ENCODE results near the gene TMED6. TPM values are rescaled to one million over a fixed set of nuclear protein-coding genes. Genes with fewer than 3 reads are reported as not detected.
A peak's percentile ranks its signal among the peaks of the same experiment; 100 is the strongest.

Gene TMED6
- total RNA-seq, 4 donors from 2014 or later: 2.2 TPM; not detected in 3

GRCh38 chr16:69348222-69348621, 3.4 kb downstream of the TMED6 start:
- H3K36me3 ChIP-seq: peaks cover 0 to 52% of the 10 kb centered on the region in 2 donors

GRCh38 chr16:69346683-69347082, 4.9 kb downstream of the TMED6 start:
- no peaks in the 10 kb centered on the region for H3K27me3 ChIP-seq
- H3K9me3 ChIP-seq: no peaks in the 10 kb centered on the region
- TF ChIP-seq CTCF (IDR thresholded peaks at IDR 0.05) (no peak), POLR2AphosphoS5 (IDR thresholded peaks at IDR 0.05) (no peak), EP300 (IDR thresholded peaks at IDR 0.05) (no peak), POLR2A (IDR thresholded peaks at IDR 0.05) (no peak)
- no peak overlapping the region for H3K4me3 ChIP-seq
- no peaks in the 10 kb centered on the region for H3K4me1 ChIP-seq
- H3K27ac ChIP-seq: no peak overlapping the region
- ATAC-seq: no peak
- H3K36me3 ChIP-seq: peaks cover 0 to 42% of the 10 kb centered on the region in 2 donors
- 85 to 86% methylated on average over 4 to 6 of the region's 6 CpGs for WGBS, 2 donors (ENCODE audit: low coverage in 1 of 2)

More at GRCh38 chr16:69348222-69348621, 3.4 kb downstream of the TMED6 start:
- Histone ChIP-seq H3K9me3 (no peaks in the 10 kb centered on the region), H3K4me1 (no peaks in the 10 kb centered on the region), H3K27me3 (no peaks in the 10 kb centered on the region), H3K27ac (no peak overlapping the region), H3K4me3 (no peak overlapping the region)
- TF ChIP-seq POLR2A (IDR thresholded peaks at IDR 0.05) (no peak), POLR2AphosphoS5 (IDR thresholded peaks at IDR 0.05) (no peak), EP300 (IDR thresholded peaks at IDR 0.05) (no peak), CTCF (IDR thresholded peaks at IDR 0.05) (no peak)
- WGBS, 2 donors (ENCODE audit: low coverage in 1 of 2): 63 to 94% methylated on average over 1 to 3 of the region's 6 CpGs
- ATAC-seq: no peak

GRCh38 chr16:69345923-69346322, 5.7 kb downstream of the TMED6 start:
- Histone ChIP-seq H3K27me3 (no peaks in the 10 kb centered on the region), H3K36me3 (peaks cover 0 to 40% of the 10 kb centered on the region in 2 donors), H3K4me1 (peaks cover 0 to 2% (median 0%) of the 10 kb centered on the region in 3 donors), H3K4me3 (no peak overlapping the region), H3K9me3 (no peaks in the 10 kb centered on the region), H3K27ac (no peak overlapping the region)
- ATAC-seq: no peak
- TF ChIP-seq CTCF (IDR thresholded peaks at IDR 0.05) (no peak), EP300 (IDR thresholded peaks at IDR 0.05) (no peak), POLR2AphosphoS5 (IDR thresholded peaks at IDR 0.05) (no peak), POLR2A (IDR thresholded peaks at IDR 0.05) (no peak)
- 67 to 85% methylated on average over 3 to 4 of the region's 4 CpGs for WGBS, 2 donors (ENCODE audit: low coverage in 1 of 2)

GRCh38 chr16:69344171-69344570, 7.4 kb downstream of the TMED6 start:
- Histone ChIP-seq H3K36me3 (peaks cover 0 to 26% of the 10 kb centered on the region in 2 donors), H3K27ac (no peak overlapping the region), H3K9me3 (no peaks in the 10 kb centered on the region), H3K4me3 (no peak overlapping the region), H3K27me3 (no peaks in the 10 kb centered on the region), H3K4me1 (peaks cover 3 to 13% (median 5%) of the 10 kb centered on the region in 3 donors)
- TF ChIP-seq CTCF (IDR thresholded peaks at IDR 0.05) (no peak), POLR2A (IDR thresholded peaks at IDR 0.05) (no peak), POLR2AphosphoS5 (IDR thresholded peaks at IDR 0.05) (no peak), EP300 (IDR thresholded peaks at IDR 0.05) (no peak)
- WGBS, 2 donors (ENCODE audit: low coverage in 1 of 2): 83 to 86% methylated on average over 1 to 5 of the region's 5 CpGs
- ATAC-seq: no peak

- WGBS, 2 donors (ENCODE audit: low coverage in 1 of 2): 0 to 14% methylated on average over 5 to 8 of the region's 16 CpGs
- no peak for ATAC-seq
- peak overlapping the region; percentile 89 to 92 for H3K4me3 ChIP-seq
- peaks cover 3 to 31% (median 17%) of the 10 kb centered on the region in 3 donors for H3K4me1 ChIP-seq
- H3K9me3 ChIP-seq: no peaks in the 10 kb centered on the region
- H3K36me3 ChIP-seq: peaks cover 0 to 38% of the 10 kb centered on the region in 2 donors
- peak overlapping the region; percentile 77 to 95 (median 92) for H3K27ac ChIP-seq
- H3K27me3 ChIP-seq: no peaks in the 10 kb centered on the region
- TF ChIP-seq EP300 (IDR thresholded peaks at IDR 0.05) (no peak), POLR2A (IDR thresholded peaks at IDR 0.05) (no peak), CTCF (IDR thresholded peaks at IDR 0.05) (no peak), POLR2AphosphoS5 (IDR thresholded peaks at IDR 0.05) (no peak)
Observed at GRCh38 chr16:69340095-69340644, 11.4 kb downstream of the TMED6 start.

All from gastroesophageal sphincter (tissue), 4 donors.